Parathyroid adenoma (tissue), 2 donors: ENCODE measurements around the gene PLCH1.
A peak's percentile ranks its signal among the peaks of the same experiment; 100 is the strongest.

Source experiments
- H2AFZ ChIP-seq: fragments of 300-600 bp; sonication (generic); one replicate; pipeline ENCODE4 v1.7.0; 2017; ENCODE audit warnings: antibody characterized with exemption, mild to moderate bottlenecking
- H3K27ac ChIP-seq: fragments of 300-600 bp; sonication (generic); one replicate; pipeline ENCODE4 v1.7.0; 2017
- H3K27me3 ChIP-seq: fragments of 300-600 bp; sonication (generic); one replicate; pipeline ENCODE4 v1.7.0; 2017; ENCODE audit warnings: low read length; ENCODE audit not compliant: control insufficient read depth, insufficient read depth
- H3K36me3 ChIP-seq: fragments of 300-600 bp; sonication (generic); one replicate; pipeline ENCODE4 v1.7.0; 2017; ENCODE audit warnings: low read length; ENCODE audit not compliant: control insufficient read depth, insufficient read depth
- H3K4me1 ChIP-seq: fragments of 300-600 bp; sonication (generic); one replicate; pipeline ENCODE4 v1.7.0; 2017; ENCODE audit warnings: control low read depth
- H3K4me2 ChIP-seq: fragments of 300-600 bp; sonication (generic); one replicate; pipeline ENCODE4 v1.7.0; 2017; ENCODE audit warnings: low read length
- H3K4me3 ChIP-seq: fragments of 300-600 bp; sonication (generic); one replicate; pipeline ENCODE4 v1.7.0; 2017; ENCODE audit warnings: low read depth, low read length
- H3K79me2 ChIP-seq: fragments of 300-600 bp; sonication (generic); one replicate; pipeline ENCODE4 v1.7.0; 2017; ENCODE audit warnings: control low read depth
- H3K9ac ChIP-seq: fragments of 300-600 bp; sonication (generic); one replicate; pipeline ENCODE4 v1.7.0; 2017; ENCODE audit warnings: mild to moderate bottlenecking
- H3K9me3 ChIP-seq: fragments of 300-600 bp; sonication (generic); one replicate; pipeline ENCODE4 v1.7.0; 2017; ENCODE audit warnings: low read length; ENCODE audit not compliant: control insufficient read depth
- TF ChIP-seq, protein P1 (sequence below): fragments of 300-600 bp; sonication (generic); IDR thresholded peaks from one replicate; pipeline ENCODE4 v1.7.0; 2017; ENCODE audit warnings: antibody characterized with exemption, mild to moderate bottlenecking
- donor health status: primary hyperparathyroidism.

PLCH1 gene

DNA sequence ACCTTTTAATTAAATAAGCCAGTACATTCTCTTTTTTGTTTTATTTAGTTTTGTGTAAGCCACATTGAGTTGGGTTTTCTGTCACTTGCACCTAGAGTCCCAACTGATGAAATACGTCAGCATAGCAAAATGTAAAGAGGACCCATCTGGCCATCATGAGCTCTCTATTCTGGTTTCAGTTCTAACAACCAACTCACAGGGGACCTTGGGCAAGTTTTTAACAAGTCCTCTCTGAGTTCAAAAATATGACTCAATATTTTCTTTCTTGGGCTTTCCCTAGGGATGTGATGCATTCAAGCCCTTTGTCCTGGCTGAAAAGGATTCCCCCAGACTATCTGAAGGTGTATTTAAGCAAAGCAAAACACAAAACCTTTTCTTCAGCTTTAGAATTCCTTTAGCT lies 32.9 kb downstream of the PLCH1 start:
- Histone ChIP-seq H3K4me3 (no peak overlapping the region), H3K4me1 (no peaks in the 10 kb centered on the region), H3K27me3 (no peaks in the 10 kb centered on the region), H3K79me2 (no peaks in the 10 kb centered on the region), H3K9ac (no peak overlapping the region), H2AFZ (no peak overlapping the region), H3K4me2 (no peak overlapping the region), H3K9me3 (no peaks in the 10 kb centered on the region), H3K27ac (no peak overlapping the region), H3K36me3 (no peaks in the 10 kb centered on the region)
- TF ChIP-seq, protein P1, sequence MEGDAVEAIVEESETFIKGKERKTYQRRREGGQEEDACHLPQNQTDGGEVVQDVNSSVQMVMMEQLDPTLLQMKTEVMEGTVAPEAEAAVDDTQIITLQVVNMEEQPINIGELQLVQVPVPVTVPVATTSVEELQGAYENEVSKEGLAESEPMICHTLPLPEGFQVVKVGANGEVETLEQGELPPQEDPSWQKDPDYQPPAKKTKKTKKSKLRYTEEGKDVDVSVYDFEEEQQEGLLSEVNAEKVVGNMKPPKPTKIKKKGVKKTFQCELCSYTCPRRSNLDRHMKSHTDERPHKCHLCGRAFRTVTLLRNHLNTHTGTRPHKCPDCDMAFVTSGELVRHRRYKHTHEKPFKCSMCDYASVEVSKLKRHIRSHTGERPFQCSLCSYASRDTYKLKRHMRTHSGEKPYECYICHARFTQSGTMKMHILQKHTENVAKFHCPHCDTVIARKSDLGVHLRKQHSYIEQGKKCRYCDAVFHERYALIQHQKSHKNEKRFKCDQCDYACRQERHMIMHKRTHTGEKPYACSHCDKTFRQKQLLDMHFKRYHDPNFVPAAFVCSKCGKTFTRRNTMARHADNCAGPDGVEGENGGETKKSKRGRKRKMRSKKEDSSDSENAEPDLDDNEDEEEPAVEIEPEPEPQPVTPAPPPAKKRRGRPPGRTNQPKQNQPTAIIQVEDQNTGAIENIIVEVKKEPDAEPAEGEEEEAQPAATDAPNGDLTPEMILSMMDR, result no peak

DNA sequence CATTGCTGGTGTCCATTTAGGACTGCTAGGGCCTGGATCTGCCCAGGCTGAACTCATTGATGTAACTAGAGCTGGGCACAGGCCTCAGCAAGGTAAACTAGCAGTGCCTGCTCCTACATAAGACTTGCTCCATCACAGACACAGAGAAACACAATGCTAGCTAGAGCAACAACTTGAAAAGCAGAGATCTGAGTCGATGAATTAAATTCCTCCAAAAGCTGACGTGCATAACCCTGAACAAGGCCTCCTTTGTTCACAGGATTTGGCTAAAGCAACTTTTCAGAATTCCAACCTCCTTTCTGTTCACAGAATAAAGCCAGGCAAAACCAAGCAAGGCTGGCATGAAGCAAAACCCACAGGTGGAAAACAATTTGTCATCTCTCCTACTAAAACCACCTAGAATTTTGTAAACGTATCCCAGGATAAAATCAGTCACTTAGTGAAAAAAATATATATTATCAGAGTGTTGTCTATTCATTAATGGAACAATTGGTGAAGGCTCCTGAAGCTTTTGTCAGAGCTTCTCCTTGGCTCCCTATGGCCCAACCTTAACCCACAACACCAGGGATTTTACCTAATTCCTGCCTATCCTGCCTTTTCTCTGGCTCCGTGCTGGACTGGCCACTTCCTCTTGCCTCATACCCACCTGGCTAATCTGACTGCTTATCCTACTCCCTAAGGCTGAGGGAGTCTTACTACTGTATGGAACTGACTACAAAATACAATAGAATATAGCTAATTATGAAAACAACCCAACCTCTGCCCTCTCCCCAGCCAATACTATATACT lies 39.9 kb downstream of the PLCH1 start:
- Histone ChIP-seq H3K27ac (no peak overlapping the region), H3K79me2 (no peaks in the 10 kb centered on the region), H3K4me1 (peaks cover 12% of the 10 kb centered on the region), H3K9me3 (no peaks in the 10 kb centered on the region), H3K9ac (no peak overlapping the region), H2AFZ (peak overlapping the region; percentile 38), H3K4me2 (no peak overlapping the region), H3K27me3 (no peaks in the 10 kb centered on the region), H3K36me3 (no peaks in the 10 kb centered on the region), H3K4me3 (no peak overlapping the region)
- TF ChIP-seq, protein P1, result no peak

DNA sequence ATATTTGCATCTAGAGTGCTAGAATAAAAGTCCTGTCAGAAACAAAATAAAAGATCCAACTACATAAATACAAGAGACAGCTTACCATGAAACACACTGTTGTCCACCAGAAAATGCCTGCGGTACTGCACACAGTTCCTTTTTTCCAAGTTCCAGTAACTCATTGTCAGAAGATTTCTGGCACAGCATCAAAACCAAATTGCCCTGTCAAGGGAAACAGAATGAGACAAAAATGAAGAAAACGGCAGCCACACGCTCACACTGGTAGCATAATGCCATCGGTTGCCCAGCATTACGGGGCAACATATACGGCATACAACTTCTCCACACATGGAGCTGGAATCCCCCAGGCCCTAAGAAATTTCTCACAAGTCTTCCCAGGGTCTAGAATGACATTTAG lies 40.8 kb downstream of the PLCH1 start:
- no peaks in the 10 kb centered on the region for H3K27me3 ChIP-seq
- H3K79me2 ChIP-seq, result no peaks in the 10 kb centered on the region
- H2AFZ ChIP-seq, result no peak overlapping the region
- TF ChIP-seq, protein P1, result no peak
- no peak overlapping the region for H3K4me3 ChIP-seq
- peaks cover 12% of the 10 kb centered on the region for H3K4me1 ChIP-seq
- no peak overlapping the region for H3K4me2 ChIP-seq
- no peaks in the 10 kb centered on the region for H3K9me3 ChIP-seq
- no peak overlapping the region for H3K27ac ChIP-seq
- H3K36me3 ChIP-seq, result no peaks in the 10 kb centered on the region
- no peak overlapping the region for H3K9ac ChIP-seq

DNA sequence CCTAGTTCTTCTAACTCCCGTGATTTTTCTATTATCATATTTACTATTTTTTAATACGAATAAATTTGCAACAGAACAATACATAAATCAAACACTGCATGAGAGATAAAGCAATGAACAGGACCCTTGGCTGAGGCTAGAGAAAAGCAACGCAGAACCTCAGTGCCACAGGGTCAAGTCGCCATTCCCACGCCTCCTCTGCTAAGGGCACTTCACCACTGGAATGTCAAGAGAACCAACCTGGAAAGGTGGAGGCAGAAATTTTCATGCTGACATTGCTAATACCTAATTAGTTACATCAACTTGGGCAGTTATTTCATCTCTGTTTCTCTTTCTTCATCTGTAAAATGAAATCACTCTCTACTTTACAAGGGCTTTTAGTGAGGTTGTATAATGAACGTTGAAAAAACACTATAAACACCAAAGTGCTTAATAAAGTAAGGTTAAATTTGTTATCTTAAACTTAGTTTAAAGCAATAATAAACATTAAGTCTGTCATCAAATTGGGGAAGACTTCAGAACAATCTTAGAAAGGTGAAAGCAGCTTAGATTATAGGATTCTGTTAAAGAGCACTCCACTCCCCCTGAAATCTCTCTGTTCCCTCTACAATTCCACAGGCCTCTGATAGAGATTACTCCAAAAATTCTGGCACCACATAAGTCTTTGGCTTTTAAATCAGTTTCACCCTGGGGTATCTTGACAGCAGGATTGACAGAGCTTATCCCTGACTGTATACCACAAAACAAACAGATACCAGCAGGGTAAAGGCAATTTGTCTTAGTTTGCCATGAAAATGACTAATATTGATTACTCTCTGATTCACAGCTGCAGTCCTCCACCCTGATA lies 41.9 kb downstream of the PLCH1 start:
- Histone ChIP-seq H2AFZ (peak overlapping the region; percentile 52), H3K4me3 (no peak overlapping the region), H3K27ac (no peak overlapping the region), H3K36me3 (no peaks in the 10 kb centered on the region), H3K27me3 (no peaks in the 10 kb centered on the region), H3K9me3 (no peaks in the 10 kb centered on the region), H3K4me1 (peaks cover 12% of the 10 kb centered on the region), H3K9ac (no peak overlapping the region), H3K4me2 (no peak overlapping the region), H3K79me2 (no peaks in the 10 kb centered on the region)
- TF ChIP-seq, protein P1, result no peak
